AG08395 (cell line): ENCODE results near the gene CA4.
"Not testable (repeated sequence)": the region's sequence is repeated elsewhere in the genome, so short reads cannot be mapped to it uniquely, and the experiment has no call there.

Experiments
- DNase-seq: peaks from one replicate; pipeline ENCODE4 v3.0.0; 2012; ENCODE audit warnings: mixed read lengths, low spot score

CA4 gene

DNA sequence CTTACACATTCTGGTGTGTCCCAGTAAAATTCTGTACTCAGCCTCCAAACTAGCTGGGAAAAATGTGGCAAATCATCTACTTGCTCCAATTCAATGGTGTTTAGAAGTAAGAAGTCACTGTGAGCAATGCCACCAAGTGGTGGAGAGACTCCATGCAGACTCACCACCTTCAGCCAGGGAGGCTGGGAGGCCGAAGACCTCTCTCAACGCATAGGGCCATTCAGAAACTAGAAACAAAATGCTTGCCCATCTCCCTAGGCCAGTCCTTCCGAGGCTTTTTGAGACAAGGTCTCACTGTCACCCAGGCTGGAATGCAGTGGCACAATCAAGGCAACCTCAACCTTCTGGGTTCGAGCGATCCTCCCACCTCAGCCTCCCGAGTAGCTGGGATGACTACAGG is 25.0 kb downstream of the CA4 start:
- not testable (repeated sequence) for DNase-seq

GRCh38 chr17:60176763-60177162 is 27.0 kb downstream of the CA4 start:
- not testable (repeated sequence) for DNase-seq

DNA sequence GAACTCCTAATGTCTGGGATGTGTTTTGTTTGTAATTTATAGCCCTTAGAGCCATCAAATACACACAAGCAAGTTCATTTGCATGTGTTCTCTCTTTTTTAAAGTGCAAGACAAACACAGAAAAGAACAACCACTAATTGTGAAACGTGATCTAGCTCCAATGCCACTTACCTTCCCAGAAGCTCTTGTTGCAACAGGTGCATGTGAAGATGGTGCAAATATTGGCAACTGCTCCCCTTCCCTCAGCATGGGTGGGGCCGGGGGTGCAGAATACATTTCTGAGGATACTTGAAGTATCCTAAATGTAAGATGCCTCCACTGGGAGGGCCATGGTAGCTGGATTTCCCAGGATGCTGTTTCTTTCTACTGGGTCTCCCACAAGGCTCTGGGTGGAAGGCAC is 28.4 kb downstream of the CA4 start:
- not testable (repeated sequence) for DNase-seq

DNA sequence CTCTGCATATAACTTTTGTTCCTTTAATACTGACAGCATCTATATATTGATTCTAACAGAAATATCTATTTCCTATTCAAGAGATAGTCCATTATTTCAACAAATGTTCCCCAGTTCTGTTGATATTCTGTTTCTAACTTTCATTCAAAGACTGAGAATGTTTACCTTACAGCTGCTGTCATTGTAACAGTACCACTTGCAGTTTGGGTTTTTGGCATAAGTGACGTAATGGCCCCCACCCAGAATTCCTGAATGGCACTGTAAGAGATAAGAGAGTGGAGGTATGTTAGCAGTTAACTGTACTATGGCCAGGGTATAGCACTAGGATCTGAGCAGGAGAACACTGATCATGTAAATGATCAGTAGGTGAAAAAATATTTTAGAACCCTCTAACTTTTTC is 30.6 kb downstream of the CA4 start:
- not testable (repeated sequence) for DNase-seq

DNA sequence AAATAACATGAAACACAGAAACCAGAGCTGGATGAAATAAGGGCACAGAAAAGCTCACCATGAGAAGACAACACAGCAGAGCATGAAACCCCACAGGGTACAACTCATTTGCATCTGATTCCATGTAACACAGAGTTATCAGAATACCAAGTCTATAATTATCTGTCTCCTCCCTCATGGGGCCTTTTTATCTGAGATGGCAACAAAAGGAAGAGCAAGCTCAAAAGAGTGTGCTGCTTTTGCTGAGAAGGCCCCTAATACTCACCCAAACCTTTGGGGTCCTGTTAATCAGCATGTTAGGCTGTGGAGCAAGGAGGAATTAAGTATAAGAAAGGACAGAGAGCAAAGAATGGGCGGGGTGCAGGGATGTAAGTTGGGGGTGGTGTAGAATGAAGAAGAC is 36.6 kb downstream of the CA4 start:
- not testable (repeated sequence) for DNase-seq

GRCh38 chr17:60186846-60187745 is 37.3 kb downstream of the CA4 start:
- DNase-seq, result not testable (repeated sequence)

DNA sequence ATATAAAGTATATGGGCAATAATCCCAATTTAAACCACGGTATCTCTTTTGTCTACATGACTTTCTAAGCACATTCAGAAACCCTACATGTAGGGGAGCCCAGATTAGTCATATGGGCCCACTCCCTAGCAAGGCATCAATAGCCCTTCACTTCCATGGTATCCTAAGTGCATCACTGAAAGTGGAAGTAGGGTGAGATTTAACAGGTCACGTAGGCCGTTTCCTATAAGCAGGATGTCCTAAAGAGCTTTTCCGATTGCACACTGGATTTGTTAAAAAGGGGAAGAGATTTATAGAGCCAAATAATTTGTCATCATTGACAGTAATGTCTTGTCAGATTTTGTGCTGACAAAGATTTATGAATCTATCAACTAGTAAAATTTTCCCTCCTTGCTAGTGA is 39.0 kb downstream of the CA4 start:
- no peak for DNase-seq

DNA sequence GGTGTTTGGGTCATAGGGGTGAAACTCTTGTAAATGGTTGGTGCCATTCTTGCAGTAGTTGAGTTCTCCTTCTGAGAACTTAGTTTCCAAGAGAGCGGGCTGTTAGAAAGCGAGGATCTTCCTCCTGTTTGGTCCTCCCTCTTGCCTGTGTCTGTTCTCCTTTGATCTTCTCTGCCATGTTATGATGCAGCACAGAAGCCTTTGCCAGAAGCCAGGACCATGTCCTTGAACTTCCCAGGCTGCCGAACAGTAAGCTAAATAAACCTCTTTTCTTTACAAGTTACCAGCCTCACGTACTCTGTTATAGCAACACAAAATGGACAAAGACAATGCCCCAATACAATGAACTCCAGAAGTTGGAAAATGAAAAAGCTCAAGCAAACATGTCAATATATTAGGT is 40.3 kb downstream of the CA4 start:
- DNase-seq, result not testable (repeated sequence)

- DNase-seq, result not testable (repeated sequence)
These were observed 43.3 kb downstream of the CA4 start for GRCh38 chr17:60193032-60193431.

DNA sequence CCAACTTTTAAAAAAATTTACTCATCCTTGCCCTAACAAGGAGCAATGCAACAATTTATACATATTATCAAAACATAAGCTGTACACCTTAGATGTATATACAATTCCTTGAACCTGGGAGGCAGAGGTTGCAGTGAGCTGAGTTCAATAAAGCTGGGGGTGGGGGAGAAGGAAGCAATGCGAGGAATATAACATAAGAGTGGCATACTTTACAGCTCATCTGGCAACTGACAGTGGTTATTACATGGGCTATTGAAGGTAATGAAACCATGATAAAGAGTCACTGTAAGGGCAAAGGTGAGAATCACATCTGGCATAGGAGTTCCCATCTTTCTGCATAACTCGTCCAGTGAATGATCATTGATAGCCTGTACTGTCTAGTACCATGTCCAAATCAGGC is 43.7 kb downstream of the CA4 start:
- no peak for DNase-seq

DNA sequence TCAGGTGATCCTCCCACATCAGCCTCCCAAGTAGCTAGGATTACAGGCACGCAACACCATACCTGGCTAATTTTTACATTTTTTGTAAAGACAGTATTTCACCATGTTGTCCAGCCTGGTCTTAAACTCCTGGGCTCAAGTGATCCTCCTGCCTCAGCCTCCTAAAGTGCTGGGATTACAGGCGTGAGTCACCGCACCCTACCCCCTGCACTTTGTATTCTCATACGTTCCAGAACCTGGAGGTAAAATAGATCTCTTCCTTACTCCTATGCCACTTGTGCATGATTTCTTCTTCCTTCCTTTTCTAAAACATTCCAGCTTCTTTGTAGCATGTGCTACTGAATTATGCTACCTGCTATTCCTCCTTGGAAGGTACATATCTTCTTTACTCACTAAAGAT is 44.4 kb downstream of the CA4 start:
- not testable (repeated sequence) for DNase-seq

DNA sequence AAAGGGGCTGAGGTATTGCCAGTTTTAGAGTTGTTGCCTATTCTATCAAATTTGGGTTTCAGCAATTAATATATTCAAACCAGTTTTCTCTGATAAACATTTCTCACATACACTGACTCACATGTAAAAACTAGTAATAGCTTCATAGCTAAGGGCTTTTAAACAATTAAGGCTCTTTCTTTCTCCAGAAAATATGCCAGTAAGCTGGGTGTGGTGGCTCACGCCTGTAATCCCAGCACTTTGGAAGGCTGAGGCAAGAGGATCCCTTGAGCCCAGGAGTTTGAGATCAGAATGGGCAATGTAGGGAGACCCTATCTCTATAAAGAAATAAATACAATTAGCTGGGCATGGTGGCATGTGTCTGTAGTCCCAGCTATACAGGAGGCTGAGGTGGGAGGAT is 48.9 kb downstream of the CA4 start:
- not testable (repeated sequence) for DNase-seq

- not testable (repeated sequence) for DNase-seq
These were observed 56.0 kb downstream of the CA4 start for GRCh38 chr17:60205782-60206181.

DNA sequence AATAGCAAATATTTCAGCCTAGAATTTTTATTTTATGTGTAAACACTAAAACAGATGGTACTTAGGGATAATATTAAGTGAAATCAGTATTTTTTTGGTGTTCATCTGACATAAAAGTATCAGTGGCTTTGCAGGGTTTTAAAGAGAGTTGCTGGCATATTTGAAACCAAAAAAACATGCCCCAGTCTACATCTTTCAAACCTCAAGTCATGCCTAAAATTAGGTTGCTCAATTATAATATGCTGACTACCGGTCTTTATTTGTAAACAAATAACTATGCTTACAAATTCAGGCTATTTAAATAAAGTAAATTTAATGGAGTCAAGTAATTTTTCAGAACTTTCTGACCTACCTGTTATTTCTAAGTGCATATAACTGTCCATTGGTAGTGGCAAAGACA is 58.5 kb downstream of the CA4 start:
- DNase-seq, result not testable (repeated sequence)
